CD14-positive monocyte (primary cell): ENCODE data around the gene SLA2. TPM values are rescaled to one million over a fixed set of nuclear protein-coding genes. Genes with fewer than 3 reads are reported as not detected.

ENCODE experiments used
- DNase-seq, 3 donors: peaks; one replicate each; pipeline ENCODE4 v3.0.0-alpha.2; 2011 to 2022
- H2AFZ ChIP-seq: 2 replicates; pipeline ENCODE4 v1.6.0; 2012; ENCODE audit warnings: mild to moderate bottlenecking, low read depth, low read length, inconsistent platforms; ENCODE audit not compliant: insufficient read depth, poor library complexity, severe bottlenecking
- H3K27ac ChIP-seq, 2 donors: 1 replicate in 1 of 2; 2 replicates in 1 of 2; pipeline ENCODE4 v1.5.1; 2012 to 2013; ENCODE audit warnings: low read length in 2 of 2, control low read depth in 1 of 2, inconsistent platforms in 1 of 2, low read depth in 1 of 2, mild to moderate bottlenecking in 1 of 2
- H3K27me3 ChIP-seq, 2 donors: one replicate each; pipeline versions ENCODE4 v1.6.0 to v1.6.1; 2011 to 2013; ENCODE audit warnings: low read length in 2 of 2; ENCODE audit not compliant: control insufficient read depth in 2 of 2, insufficient read depth in 2 of 2
- H3K36me3 ChIP-seq, 2 donors: replicated peaks in 1 of 2; 1 replicate in 1 of 2; 2 replicates in 1 of 2; pipeline versions ENCODE4 v1.5.1 to v1.6.1; 2012 to 2013; ENCODE audit warnings: low read length in 2 of 2, control low read depth in 1 of 2, inconsistent platforms in 1 of 2, mild to moderate bottlenecking in 1 of 2; ENCODE audit not compliant: insufficient read depth in 2 of 2, control insufficient read depth in 1 of 2
- H3K4me1 ChIP-seq, 2 donors: 1 replicate in 1 of 2; 2 replicates in 1 of 2; pipeline versions ENCODE4 v1.5.1 to v1.6.1; 2012 to 2013; ENCODE audit warnings: low read length in 2 of 2, control low read depth in 1 of 2, inconsistent platforms in 1 of 2, mild to moderate bottlenecking in 1 of 2, moderate library complexity in 1 of 2; ENCODE audit not compliant: insufficient read depth in 2 of 2, control insufficient read depth in 1 of 2
- H3K4me2 ChIP-seq: replicated peaks from 2 replicates; pipeline ENCODE3; 2012; ENCODE audit warnings: low read length, moderate library complexity, mild to moderate bottlenecking; ENCODE audit not compliant: poor library complexity, severe bottlenecking; ENCODE audit errors: extremely low read depth
- H3K4me3 ChIP-seq, 3 experiments: fragments of 200-600 bp in 1 of 3; sonication (generic) in 1 of 3; replicated peaks in 1 of 3; 1 replicate in 2 of 3; 2 replicates in 1 of 3; pipeline ENCODE4 v1.5.1; 2011 to 2013; ENCODE audit warnings: low read length in 3 of 3, mild to moderate bottlenecking in 3 of 3, control low read depth in 2 of 3, low read depth in 2 of 3, inconsistent platforms in 1 of 3, moderate library complexity in 1 of 3
- H3K79me2 ChIP-seq: 2 replicates; pipeline ENCODE4 v1.6.0; 2012; ENCODE audit warnings: mild to moderate bottlenecking, control low read depth, inconsistent platforms, low read length, moderate library complexity; ENCODE audit not compliant: insufficient read depth
- H3K9ac ChIP-seq: 2 replicates; pipeline ENCODE4 v1.6.0; 2017; ENCODE audit warnings: low read length, mild to moderate bottlenecking; ENCODE audit not compliant: insufficient read depth, poor library complexity, severe bottlenecking
- H3K9me3 ChIP-seq, 2 donors: replicated peaks in 1 of 2; 1 replicate in 1 of 2; 2 replicates in 1 of 2; pipeline versions ENCODE4 v1.5.1 to v1.6.1; 2012 to 2013; ENCODE audit warnings: low read length in 2 of 2, control low read depth in 1 of 2; ENCODE audit not compliant: control insufficient read depth in 1 of 2, insufficient read depth in 1 of 2
- H4K20me1 ChIP-seq: 2 replicates; pipeline ENCODE4 v1.6.0; 2012; ENCODE audit warnings: mild to moderate bottlenecking, low read length, control low read depth, moderate library complexity; ENCODE audit not compliant: insufficient read depth
- H3K27ac Mint-ChIP-seq, 7 donors: one replicate each; pipeline ENCODE4 v1.8.0; 2020; ENCODE audit warnings: mild to moderate bottlenecking in 7 of 7, mixed read lengths in 7 of 7, moderate library complexity in 6 of 7, inconsistent platforms in 2 of 7
- H3K27me3 Mint-ChIP-seq, 3 donors: one replicate each; pipeline ENCODE4 v1.8.0; 2021 to 2022; ENCODE audit warnings: low read depth in 3 of 3, mild to moderate bottlenecking in 3 of 3, mixed read lengths in 3 of 3, moderate library complexity in 3 of 3, inconsistent platforms in 1 of 3
- H3K36me3 Mint-ChIP-seq, 2 donors: one replicate each; pipeline ENCODE4 v1.8.0; 2020; ENCODE audit warnings: mixed read lengths in 2 of 2, inconsistent platforms in 1 of 2, mild to moderate bottlenecking in 1 of 2
- H3K4me1 Mint-ChIP-seq: one replicate; pipeline ENCODE4 v1.8.0; 2020; ENCODE audit warnings: mild to moderate bottlenecking, mixed read lengths
- H3K4me3 Mint-ChIP-seq, 2 donors: one replicate each; pipeline ENCODE4 v1.8.0; 2020; ENCODE audit warnings: mild to moderate bottlenecking in 2 of 2, mixed read lengths in 2 of 2, moderate library complexity in 1 of 2
- H3K9me3 Mint-ChIP-seq, 7 donors: one replicate each; pipeline ENCODE4 v1.8.0; 2020 to 2022; ENCODE audit warnings: mixed read lengths in 7 of 7, mild to moderate bottlenecking in 6 of 7, moderate library complexity in 6 of 7, inconsistent platforms in 2 of 7
- WGBS: methylation state at CpG from one replicate; pipeline ENCODE4 v1.1.5; 2013; ENCODE audit warnings: missing lambda C conversion rate; ENCODE audit not compliant: insufficient coverage; 5-methylcytosine and 5-hydroxymethylcytosine counted together
- intact Hi-C, 2 donors: fragments of 100-400 bp; cut with micrococcal nuclease; formaldehyde crosslinking; loops; one replicate each; pipeline versions ENCODE4 v1.15.0 to v1.15.1; 2023
- polyA plus RNA-seq, 3 donors: library from polyadenylated mRNA; depleted of rRNA in 1 of 3; unstranded in 2 of 3; stranded (reverse) in 1 of 3; fragments of 300-500 nt in 2 of 3; fragments of >200 nt in 1 of 3; fragmentation: Illumina TruSeq in 2 of 3; gene quantifications; 1 replicate in 2 of 3; 2 replicates in 1 of 3; pipeline ENCODE4 v1.2.3, GENCODE V29; 2012 to 2021
- TF ChIP-seq, protein P1 (sequence below): fragments of 200-600 bp; IDR thresholded peaks from one replicate; pipeline ENCODE4 v1.8.0; 2022; ENCODE audit warnings: antibody characterized with exemption, mild to moderate bottlenecking

Gene SLA2
- polyA plus RNA-seq, 3 donors: 0.16 to 0.19 (median 0.17) TPM

DNA sequence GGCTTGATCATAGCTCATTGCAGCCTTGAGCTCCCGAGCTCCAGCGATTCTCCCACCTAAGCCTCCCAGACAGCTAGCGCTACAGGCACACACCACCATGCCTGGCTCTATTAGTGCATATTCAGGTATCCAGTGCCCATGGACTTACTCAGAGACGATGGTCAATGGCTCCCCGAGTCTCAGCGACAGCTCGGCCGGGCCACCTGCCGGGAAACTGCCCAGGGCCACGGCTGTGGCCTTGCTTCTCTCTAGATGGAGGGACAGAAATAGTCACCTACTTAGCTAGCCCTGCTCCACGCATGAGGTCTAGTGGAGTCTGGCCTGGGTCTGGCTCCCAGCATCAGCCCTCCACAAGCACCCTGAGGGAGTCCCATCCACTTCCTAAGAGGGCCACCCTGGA lies 11.7 kb downstream of the SLA2 start:
- peaks cover 0 to 1% (median 0%) of the 10 kb centered on the region in 7 donors for H3K9me3 Mint-ChIP-seq
- Histone ChIP-seq H3K36me3 (no peaks in the 10 kb centered on the region), H3K4me1 (peaks cover 11 to 14% of the 10 kb centered on the region in 2 donors), H3K9ac (no peak overlapping the region), H3K79me2 (no peaks in the 10 kb centered on the region), H4K20me1 (no peaks in the 10 kb centered on the region), H2AFZ (no peak overlapping the region), H3K9me3 (no peaks in the 10 kb centered on the region), H3K4me2 (no peak overlapping the region), H3K27ac (no peak overlapping the region), H3K4me3 (no peak overlapping the region), H3K27me3 (no peaks in the 10 kb centered on the region)
- H3K36me3 Mint-ChIP-seq: no peaks in the 10 kb centered on the region
- WGBS: 96% methylated on average over 11 of the region's 11 CpGs
- H3K4me3 Mint-ChIP-seq: no peak overlapping the region
- no peak for DNase-seq
- TF ChIP-seq, protein P1, sequence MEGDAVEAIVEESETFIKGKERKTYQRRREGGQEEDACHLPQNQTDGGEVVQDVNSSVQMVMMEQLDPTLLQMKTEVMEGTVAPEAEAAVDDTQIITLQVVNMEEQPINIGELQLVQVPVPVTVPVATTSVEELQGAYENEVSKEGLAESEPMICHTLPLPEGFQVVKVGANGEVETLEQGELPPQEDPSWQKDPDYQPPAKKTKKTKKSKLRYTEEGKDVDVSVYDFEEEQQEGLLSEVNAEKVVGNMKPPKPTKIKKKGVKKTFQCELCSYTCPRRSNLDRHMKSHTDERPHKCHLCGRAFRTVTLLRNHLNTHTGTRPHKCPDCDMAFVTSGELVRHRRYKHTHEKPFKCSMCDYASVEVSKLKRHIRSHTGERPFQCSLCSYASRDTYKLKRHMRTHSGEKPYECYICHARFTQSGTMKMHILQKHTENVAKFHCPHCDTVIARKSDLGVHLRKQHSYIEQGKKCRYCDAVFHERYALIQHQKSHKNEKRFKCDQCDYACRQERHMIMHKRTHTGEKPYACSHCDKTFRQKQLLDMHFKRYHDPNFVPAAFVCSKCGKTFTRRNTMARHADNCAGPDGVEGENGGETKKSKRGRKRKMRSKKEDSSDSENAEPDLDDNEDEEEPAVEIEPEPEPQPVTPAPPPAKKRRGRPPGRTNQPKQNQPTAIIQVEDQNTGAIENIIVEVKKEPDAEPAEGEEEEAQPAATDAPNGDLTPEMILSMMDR: no peak
- no peak overlapping the region for H3K27ac Mint-ChIP-seq
- intact Hi-C loops: no loop called here
- H3K4me1 Mint-ChIP-seq: peaks cover 26% of the 10 kb centered on the region
- H3K27me3 Mint-ChIP-seq: no peaks in the 10 kb centered on the region

GRCh38 chr20:36633285-36633772 lies 12.7 kb downstream of the SLA2 start:
- H3K79me2 ChIP-seq: no peaks in the 10 kb centered on the region
- Mint-ChIP-seq H3K9me3 (peaks cover 0 to 1% (median 0%) of the 10 kb centered on the region in 7 donors), H3K4me3 (no peak overlapping the region), H3K36me3 (peaks cover 0 to 2% of the 10 kb centered on the region in 2 donors), H3K27ac (no peak overlapping the region), H3K27me3 (peaks cover 0 to 3% (median 0%) of the 10 kb centered on the region in 3 donors), H3K4me1 (peaks cover 31% of the 10 kb centered on the region)
- no peaks in the 10 kb centered on the region for H3K9me3 ChIP-seq
- no peak overlapping the region for H3K9ac ChIP-seq
- TF ChIP-seq, protein P1: no peak
- no peaks in the 10 kb centered on the region for H3K27me3 ChIP-seq
- H2AFZ ChIP-seq: no peak overlapping the region
- H3K4me1 ChIP-seq: peaks cover 11 to 16% of the 10 kb centered on the region in 2 donors
- no peak for DNase-seq
- no peak overlapping the region for H3K4me2 ChIP-seq
- 93% methylated on average over 3 of the region's 9 CpGs for WGBS
- intact Hi-C loops: no loop called here
- H3K4me3 ChIP-seq: no peak overlapping the region
- no peaks in the 10 kb centered on the region for H4K20me1 ChIP-seq
- no peak overlapping the region for H3K27ac ChIP-seq
- no peaks in the 10 kb centered on the region for H3K36me3 ChIP-seq
